Activated CD8-positive, alpha-beta memory T cell treated with anti-CD3 and anti-CD28 coated beads, Interleukin-2, amount 50 U/mL, for 4 hours (primary cell): ENCODE data around the gene SLC9A3.

ENCODE experiments used
- DNase-seq: peaks from one replicate; pipeline ENCODE4 v3.0.0-alpha.2; 2020

Gene SLC9A3

DNA sequence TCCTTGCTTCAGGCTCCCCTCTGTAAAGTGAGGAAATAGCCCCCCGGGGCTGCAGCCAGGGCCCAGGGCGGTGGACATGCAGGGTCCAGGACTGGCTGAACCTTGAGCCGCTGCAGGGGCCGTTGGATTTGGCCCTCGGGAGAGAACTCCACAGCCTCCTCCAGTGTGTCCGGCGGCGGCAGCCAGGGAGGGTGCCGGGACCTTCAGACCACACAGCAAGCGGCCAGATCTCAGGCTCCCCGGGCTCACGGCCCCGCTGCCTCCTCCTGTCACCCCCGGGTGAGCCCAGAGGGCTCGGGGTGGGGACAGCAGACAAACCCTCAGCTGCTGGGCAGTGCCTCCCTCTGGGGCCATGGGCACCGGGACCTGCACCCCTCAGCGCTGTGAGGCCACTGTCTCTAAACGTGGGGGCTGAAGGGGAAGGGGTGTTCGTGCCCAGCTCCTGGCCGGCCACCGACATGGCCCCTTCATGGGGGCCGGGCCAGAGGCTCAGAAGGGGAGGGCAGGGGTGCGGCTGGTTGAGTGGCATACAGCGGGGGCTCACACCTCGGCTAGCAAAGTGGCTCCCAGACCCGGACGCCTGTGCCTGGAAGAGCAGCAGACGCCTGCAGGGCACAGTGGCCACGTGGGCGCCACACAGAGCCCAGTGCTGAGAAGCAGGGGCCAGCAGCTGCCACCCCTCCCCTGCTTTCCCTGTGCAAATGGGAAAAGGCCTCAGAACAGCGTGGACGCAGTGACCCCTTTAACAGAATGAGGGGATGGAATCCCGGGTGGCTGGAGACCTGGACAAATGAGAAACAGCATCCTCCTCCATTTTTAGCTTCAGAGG is 19.7 kb downstream of the SLC9A3 start:
- DNase-seq = no peak

DNA sequence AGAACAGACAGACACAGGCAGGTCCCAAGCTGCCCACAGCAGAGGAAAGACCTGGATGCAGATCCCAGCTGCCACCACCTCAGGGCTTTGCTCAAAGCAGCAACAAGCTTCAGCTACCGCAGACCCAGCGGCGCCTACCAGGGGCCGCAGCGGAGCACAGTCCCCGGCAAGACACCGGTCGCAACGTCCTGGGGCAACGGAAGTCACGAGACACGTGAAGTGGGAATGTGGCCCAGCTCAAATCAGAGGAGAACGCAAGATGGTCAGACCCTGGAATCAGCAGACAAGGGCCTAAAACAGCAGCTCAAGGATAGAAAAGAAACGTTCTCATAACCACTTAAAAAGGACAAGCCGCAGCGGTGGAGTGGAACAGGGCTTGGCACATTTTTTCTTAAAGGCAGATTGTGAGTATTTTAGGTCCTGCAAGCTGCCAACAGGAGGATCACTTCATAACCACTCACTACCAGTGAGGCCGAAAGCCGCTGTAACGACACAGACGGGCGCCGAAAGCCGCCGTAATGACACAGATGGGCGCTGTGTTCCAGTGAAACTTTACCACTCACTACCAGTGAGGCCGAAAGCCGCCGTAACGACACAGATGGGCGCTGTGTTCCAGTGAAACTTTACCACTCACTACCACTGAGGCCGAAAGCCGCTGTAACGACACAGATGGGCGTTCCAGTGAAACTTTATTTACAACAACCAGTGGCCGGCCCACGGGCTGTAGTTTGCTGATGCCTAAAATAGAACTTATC is 21.7 kb downstream of the SLC9A3 start:
- DNase-seq = no peak

DNA sequence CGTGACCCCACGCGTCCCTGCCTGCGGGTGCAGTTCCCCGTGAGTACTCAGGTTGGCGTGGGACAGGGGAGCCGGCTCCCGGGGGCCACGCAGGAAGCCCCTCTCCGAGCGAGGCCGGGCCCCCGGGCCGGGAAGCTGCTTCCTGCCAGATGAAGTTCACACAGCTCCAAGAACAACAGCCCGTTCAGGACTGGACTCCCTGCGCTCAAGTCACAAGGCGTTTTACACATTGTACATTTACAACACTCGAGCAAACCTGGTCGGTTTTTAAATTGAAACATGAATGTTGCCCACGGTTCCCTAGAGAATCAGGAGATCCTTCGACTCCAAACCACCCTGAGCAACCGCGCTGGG is 22.4 kb downstream of the SLC9A3 start:
- no peak for DNase-seq

DNA sequence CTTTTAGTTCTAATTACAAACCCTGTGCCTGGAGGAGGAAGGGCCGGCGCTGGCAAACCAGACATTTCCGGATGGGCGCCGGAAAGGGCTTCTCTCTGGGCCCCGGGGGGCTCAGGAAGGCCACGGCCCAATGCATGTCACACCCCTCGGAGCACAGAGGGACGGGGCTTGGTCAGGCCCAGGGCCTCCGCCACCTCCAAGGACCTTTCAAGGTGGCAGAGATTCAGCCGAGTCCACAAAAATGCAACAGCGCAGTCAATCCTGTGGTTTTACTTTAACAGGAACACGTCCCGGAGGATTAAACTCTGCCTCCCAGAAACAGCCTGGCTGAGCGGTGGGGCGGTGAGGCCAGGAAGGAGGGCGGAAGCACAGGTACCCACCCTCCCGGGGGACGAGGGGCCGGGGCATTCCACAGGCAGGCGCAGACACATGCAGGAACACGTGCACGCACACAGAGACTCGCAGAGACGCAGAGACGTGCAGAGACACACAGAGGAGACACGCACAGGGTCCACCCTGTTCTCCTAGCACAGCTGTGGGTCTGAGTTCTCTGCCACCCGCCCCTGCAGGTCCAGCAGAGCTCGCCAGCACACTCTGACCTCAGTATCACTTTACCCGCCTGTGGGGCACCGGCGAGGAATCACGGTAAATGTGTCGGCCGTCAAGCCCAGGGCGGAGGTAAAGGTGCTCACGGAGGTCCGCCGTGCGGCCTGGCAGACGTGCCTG is 23.0 kb downstream of the SLC9A3 start:
- DNase-seq = no peak

DNA sequence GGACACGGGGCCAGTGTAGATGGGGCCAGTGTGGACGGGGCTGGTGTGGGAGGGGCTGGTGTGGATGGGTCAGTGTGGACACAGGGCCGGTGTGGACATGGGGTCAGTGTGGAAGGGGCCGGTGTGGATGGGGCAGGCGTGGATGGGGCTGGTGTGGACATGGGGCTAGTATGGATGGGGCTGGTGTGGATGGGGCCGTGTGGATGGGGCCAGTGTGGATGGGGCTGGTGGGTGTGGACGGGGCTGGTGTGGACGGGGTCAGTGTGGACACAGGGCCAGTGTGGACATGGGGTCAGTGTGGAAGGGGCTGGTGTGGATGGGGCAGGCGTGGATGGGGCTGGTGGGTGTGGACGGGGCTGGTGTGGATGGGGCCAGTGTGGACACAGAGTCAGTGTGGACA is 23.8 kb downstream of the SLC9A3 start:
- no peak for DNase-seq

DNA sequence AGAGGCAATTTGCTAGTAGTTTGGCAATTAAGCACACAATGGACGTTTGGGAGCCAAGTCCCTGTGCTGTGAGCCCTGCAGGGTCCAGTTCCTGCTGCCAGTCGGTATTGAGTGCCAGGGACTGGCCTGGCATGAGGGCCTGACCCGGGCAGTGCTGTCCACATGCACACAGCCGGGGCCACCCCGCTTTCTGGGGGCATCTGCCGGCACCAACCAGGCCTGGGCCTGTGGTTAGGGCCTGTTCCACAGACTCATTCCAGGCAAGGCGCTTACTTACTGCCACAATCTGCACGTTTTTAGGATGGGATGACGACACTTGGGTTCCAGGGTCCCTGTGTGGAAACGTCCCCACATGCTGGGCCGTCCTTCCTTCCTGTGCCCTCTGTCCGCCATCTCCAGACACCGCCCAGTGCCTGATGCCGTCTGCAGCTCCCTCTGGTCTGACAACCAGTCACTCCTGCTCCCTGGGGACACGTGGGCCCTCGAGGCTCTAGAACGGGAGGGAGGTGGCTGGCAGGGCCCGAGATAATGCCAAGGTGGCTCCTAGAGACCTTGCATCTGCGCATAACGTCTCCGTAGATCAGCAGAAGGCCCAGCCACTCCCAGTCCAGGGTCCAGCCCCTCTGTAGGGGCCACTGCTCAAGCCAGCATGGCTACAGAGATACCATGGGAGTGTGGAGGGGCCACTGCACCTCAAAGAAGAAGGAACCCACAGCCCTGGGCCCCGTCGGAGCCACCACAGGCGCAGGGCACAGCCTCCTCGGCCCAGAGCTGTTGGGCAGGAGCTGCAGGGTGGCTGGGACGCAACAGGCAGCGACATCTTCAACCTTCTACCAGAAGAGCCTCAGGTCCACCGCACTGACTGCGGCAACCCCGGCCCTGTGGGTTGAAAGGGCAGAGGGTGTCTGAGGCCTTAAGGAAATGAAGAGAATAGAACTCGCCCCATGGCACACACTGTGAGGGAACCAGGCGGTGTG is 24.7 kb downstream of the SLC9A3 start:
- no peak for DNase-seq

DNA sequence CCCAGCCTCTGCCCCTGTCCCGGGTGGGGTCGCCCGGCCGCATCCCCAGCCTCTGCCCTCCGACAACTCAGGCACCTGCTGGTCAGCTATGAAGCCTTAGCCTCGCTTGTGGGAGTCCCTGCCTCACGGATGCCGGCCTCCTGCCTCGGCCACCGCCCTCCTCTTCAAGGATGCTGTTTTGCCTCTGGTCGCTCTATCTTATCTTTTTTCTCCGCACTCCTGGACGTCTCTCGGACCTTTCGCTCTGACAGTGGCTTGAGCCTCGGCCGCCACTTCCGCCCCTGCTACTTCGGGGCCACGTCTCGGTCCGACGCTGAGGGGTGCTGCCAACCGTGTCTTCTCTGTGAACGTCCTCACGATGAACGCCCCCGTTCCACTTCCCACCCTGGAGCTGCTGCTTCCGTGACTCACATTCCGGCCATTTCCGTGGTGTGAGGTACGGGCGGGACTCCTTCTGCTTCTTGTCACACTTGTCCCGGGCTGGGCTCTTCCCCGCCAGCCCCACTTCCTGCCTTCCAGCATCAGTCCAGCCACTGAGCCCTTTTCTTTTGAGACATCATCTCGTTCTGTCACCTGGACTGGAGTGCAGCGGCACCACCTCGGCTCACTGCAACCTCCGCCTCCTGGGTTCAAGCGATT is 26.3 kb downstream of the SLC9A3 start:
- no peak for DNase-seq

DNA sequence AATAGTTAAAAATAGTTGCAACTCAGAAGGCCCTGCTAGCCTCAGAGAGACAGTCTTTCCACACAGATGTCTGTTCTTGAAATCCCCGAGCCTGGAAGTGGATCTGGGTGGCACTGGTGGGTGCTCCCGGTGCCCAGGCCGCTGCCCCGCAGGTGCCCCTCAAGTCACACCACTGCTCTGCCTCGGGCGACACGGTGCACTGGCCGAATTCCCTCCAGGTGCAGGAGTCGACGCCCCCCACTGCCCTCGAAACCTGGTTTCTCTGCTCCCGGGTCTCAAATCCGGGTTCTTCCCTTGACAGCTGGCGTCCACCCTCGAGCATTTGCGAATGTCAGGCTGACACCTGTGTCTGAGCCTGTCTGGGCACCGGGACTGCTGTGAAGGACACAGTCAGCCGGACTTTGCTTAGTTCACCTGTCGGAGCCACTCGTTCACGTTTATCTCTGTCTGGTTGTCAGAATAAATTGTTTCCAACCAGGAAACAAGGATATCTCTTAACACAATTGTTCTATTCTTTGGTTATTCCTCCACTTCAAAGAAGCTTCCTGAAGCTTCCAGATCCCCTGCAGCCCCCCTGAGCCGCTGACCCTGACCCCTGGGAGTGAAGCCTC is 27.1 kb downstream of the SLC9A3 start:
- DNase-seq = no peak

DNA sequence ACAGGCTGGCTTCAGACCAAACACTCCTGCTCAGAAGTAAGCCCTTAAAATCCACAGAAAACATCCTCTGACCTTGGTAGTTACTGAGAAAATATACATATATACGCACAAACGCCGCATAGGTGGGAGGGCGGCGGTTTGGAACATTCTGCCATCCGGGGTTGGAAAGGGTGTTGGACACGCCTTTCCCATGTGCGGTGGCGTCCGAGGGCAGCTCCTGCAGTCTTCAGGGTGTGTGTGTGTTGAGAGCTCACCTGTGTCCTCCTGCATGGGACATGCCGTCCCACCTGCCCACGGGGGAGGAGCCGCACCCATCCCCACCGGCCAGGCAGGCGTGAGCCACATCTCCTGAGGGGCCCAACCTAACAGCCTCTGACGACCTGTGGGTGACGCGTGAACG is 28.2 kb downstream of the SLC9A3 start:
- DNase-seq = no peak

DNA sequence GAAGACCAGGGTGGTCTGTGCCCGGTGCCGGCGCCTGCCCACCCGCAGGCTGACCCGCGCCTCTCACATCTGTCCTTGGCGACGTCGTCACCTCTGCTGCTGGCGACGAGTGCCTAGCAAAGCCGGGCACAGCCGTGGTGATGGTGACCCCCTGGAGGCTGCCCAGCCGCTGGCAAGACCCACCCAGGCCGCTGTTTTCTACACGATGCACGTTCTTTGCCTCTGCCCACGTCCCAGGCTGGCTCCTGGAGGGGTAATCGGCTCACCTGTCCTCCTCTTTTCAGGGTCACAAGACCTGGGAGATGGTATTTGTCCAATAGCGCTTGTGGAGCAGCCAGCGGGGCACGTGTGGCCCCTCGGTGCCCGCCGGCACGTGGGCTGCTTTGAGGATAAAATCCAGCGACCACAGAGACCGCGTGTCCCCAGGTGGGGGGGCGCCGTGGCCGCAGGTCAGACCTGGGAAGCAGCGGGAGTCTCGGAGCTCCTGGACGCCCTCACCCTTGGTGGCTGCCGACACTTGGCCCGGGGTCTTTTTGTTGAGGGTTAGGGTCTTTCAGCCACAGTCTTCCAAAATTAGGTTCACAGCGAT is 29.5 kb downstream of the SLC9A3 start:
- no peak for DNase-seq

DNA sequence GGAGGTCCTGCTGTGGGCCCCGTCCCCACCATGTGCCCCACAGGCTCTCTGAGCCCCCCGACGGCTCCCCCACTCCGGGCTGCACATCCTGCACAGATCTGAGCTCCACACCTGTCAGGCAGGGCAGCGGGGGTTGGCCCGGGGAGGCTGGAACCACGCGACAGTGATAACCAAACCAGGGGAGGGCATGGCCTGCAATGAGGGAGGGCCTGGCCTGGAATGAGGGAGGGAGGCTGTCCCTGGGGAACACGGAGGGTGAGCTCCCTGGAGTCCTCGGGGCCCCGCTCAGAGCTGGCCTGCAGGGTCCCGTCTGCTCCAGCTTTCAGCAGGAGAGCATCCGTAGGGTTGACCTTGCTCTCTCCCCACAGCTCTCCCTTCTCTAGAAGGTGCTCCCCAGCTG is 30.5 kb downstream of the SLC9A3 start:
- no peak for DNase-seq

DNA sequence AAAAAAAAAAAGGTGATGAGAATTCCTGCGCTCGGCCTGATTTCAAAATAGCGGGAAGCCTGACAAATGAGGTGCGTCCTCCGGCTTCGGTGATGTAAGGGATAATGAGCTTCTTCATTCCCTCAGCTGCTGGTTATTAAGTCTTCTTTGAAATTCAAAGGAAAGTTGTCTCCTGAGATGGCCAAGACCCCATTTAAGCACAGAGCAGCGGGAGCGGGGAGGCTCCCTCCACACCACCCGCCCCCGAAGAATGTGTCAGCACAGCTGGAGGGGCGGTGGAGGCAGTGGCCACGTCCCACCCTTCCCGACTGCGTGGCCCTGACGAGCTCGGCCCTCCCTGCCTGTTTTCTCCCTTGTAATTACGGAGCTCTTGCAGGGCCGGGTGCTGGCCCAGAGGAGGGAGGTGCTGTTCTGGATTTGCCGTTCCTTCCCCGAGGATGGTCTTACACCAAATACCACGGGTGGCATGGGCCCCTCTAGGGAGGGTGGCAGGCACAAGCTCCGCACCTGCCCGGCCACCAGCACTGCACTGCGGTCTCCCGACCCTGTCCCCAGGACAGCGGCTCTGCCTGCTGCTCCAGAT is 31.0 kb downstream of the SLC9A3 start:
- no peak for DNase-seq

DNA sequence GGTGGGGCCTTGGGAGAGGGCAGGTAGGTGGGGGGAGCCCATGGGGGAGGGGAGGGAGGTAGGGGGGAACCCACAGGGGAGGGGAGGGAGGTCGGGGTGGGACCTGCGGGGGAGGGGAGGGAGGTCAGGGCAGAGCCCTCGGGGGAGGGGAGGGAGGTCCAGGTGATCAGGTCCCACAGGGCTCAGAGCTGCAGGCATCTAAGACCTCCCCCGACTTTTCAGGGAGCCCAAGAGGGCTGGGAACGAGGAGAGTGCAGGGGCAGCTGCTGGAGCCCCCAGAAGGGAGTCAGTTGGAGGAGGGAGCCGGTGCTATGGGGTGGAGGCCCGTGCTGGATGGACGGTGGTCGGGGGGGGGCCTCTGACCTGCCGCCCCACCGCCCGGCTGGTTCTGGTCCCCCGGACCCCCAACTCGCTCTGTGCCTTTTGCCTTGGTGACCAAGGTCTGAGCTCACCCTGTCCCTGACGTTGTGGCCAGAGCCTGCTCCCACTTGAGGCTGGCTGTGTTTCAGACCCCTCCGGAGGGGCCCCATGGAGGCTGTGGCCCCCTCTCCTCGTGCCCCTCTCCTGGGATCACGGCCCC is 31.8 kb downstream of the SLC9A3 start:
- no peak for DNase-seq

DNA sequence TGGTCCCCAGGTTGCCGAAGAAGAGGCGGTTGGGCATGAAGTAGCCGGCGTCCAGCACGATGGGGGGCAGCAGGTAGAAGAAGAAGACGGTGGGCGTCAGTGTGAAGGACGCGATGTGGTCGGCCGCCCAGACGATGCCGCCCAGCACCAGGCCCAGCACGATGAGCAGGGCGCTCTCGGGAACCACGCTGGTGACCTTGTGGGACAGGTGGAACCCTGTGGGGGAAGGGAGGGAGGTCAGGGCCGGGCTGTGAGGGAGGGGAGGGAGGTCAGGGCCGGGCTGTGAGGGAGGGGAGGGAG is 32.4 kb downstream of the SLC9A3 start:
- DNase-seq = no peak

DNA sequence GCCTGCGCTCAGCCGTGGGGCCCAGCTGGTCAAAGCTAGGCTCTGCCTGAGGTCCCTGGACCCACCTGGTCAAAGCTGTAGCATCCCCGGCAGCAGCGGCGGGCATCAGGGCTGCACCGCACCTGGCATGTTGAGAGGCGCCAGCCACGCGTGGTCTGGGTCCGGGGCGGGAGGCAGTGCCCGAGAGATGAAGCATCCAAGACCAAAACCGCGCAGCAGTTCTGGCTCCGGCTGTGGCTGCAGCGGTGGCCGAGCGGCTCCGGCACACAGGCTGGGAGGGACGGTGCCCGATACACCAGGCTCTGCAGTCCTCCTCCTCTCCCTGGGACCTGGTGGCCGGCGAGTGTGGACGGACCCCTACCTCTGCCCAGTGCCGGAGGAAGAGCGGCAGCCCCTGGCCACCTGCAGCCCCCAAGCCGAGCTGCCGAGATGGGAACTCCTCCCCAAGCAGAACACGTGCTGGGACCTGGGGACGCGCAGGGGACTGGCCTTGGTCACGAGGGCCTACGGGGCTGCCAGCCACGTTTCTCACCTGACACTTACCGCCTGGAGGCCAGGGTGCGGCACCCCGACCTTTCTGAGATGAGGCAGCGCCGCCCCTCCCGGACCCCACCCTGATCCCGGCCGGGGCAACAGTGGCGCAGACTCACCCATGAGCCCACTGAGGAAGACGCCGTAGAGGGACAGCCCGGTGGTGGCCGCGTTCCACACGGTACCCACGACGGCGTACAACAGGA is 33.0 kb downstream of the SLC9A3 start:
- DNase-seq = no peak

DNA sequence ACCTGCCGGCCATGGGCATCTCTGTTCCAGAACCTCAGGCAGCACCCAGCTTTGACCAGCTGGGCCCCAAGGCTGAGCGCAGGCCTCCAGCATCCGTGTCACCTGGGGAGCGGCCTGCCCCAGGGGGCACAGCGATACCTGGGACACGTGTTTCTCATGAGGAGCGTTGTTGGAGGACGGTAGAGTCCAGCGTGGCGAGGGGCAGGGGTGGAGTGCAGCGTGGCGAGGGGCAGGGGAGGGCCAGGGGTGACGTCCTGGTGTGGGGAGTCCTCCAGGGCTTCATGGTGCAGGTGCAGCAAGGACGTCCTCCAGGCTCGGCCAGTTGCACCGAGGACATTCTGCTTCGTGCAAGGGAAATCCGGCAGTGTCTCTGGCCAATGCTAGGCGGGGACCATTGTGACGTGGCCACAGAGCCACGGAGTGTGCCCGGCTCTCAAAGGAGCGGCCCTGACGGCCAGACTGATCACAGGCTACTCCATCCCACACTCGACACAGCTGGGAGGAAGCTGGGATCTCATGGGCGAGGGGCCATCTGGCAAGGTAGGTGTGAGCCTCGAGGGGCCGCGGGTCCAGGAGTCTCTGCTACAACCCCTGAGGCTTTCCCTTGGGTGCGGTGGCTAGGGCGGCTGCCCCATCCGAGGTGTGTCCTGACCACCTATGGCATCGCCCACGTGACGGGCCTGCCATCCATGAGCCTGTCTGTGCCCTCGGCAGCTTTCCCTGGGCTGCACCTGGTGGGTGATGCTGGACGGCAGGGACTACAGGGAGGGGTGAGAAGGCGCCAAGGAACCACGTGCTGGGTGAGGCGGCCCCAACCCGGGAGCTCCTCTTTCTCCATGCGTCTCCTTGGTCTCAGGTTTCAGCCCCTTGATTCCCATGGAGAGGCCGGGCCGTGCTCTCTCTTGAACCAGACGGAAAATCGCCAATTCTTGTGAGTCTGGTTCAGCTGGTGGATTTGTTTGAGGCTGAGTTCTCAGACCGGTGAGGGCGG is 33.8 kb downstream of the SLC9A3 start:
- no peak for DNase-seq

DNA sequence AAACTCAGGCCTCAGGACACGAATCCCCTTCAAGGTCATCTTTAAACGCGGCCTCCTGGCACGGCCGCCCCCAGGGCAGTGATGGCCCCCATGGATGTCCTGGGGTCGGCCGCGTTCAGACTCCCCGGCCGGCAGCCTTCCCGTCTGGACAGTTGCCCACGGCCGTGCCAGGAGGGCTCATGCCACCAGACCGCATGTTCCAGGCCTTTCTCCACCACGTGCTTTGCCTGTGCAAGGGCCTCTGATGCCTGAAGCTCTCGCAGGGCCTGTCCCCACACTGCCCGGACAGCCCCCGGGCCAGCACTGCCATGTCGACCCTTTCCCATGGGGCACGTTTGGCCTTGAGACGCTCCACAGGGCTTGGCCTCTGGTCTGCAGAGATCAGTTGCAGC is 34.6 kb downstream of the SLC9A3 start:
- DNase-seq = no peak
